ENCODE results near the gene C14orf93. TPM values are rescaled to one million over a fixed set of nuclear protein-coding genes. Genes with fewer than 3 reads are reported as not detected.

C14orf93 gene
- total RNA-seq, 6 experiments from 2014 or later: 1.7 to 4.0 (median 3.2) TPM

- no peaks in the 10 kb centered on the region for H3K27me3 ChIP-seq
- peak in 1 of 4 donors; percentile 42 for ATAC-seq
- TF ChIP-seq POLR2A (IDR thresholded peaks at IDR 0.05): no peak
- intact Hi-C loops (cut with DNase I): no loop called here
- no peak overlapping the region for H3K4me3 ChIP-seq
- DNase-seq: no peak
- no peaks in the 10 kb centered on the region for H3K36me3 ChIP-seq
- no peaks in the 10 kb centered on the region for H3K9me3 ChIP-seq
- no peaks in the 10 kb centered on the region for H3K4me1 ChIP-seq
- WGBS (ENCODE audit: insufficient coverage, low coverage, low lambda C conversion rate, missing lambda C conversion rate): 70% methylated on average over 7 of the region's 13 CpGs
- no peak overlapping the region for H3K27ac ChIP-seq
These were observed 35.7 kb upstream of the C14orf93 start for GRCh38 chr14:23045419-23046357.

DNA sequence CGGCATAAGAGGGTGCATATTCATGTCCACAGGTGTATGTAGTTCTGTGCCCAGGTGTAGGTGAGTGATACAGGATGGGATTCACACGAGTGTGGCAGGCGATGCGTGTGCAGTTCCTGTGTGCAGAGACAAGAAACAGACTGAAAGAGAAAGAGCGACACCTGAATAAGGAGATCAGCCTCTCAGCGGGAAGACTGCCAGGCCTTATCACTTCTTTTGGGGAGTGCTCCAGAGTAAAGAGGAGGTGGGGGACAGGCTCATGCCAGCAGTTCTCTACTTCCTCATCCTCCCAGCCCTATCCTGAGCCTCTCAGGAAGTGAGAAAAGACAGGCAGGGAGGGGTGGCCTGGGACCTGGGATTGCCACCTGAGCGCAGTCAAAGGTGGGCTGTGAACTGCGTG, 34.9 kb upstream of the C14orf93 start:
- no peaks in the 10 kb centered on the region for H3K36me3 ChIP-seq
- H3K4me3 ChIP-seq: no peak overlapping the region
- no peak overlapping the region for H3K27ac ChIP-seq
- DNase-seq: no peak
- no peaks in the 10 kb centered on the region for H3K4me1 ChIP-seq
- H3K27me3 ChIP-seq: no peaks in the 10 kb centered on the region
- WGBS (ENCODE audit: insufficient coverage, low coverage, low lambda C conversion rate, missing lambda C conversion rate): 75% methylated on average over 6 of the region's 8 CpGs
- intact Hi-C loops (cut with DNase I): no loop called here
- TF ChIP-seq, protein P1, sequence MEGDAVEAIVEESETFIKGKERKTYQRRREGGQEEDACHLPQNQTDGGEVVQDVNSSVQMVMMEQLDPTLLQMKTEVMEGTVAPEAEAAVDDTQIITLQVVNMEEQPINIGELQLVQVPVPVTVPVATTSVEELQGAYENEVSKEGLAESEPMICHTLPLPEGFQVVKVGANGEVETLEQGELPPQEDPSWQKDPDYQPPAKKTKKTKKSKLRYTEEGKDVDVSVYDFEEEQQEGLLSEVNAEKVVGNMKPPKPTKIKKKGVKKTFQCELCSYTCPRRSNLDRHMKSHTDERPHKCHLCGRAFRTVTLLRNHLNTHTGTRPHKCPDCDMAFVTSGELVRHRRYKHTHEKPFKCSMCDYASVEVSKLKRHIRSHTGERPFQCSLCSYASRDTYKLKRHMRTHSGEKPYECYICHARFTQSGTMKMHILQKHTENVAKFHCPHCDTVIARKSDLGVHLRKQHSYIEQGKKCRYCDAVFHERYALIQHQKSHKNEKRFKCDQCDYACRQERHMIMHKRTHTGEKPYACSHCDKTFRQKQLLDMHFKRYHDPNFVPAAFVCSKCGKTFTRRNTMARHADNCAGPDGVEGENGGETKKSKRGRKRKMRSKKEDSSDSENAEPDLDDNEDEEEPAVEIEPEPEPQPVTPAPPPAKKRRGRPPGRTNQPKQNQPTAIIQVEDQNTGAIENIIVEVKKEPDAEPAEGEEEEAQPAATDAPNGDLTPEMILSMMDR (IDR thresholded peaks at IDR 0.05): no peak
- TF ChIP-seq POLR2A (IDR thresholded peaks at IDR 0.05): no peak
- no peak for ATAC-seq
- H3K9me3 ChIP-seq: no peaks in the 10 kb centered on the region

- Histone ChIP-seq H3K4me1 (no peaks in the 10 kb centered on the region), H3K27me3 (no peaks in the 10 kb centered on the region), H3K4me3 (no peak overlapping the region), H3K27ac (no peak overlapping the region), H3K9me3 (no peaks in the 10 kb centered on the region), H3K36me3 (no peaks in the 10 kb centered on the region)
- 93% methylated on average over 2 of the region's 3 CpGs for WGBS (ENCODE audit: insufficient coverage, low coverage, low lambda C conversion rate, missing lambda C conversion rate)
- TF ChIP-seq, protein P1 (IDR thresholded peaks at IDR 0.05): no peak
- TF ChIP-seq POLR2A (IDR thresholded peaks at IDR 0.05): no peak
- ATAC-seq: no peak
- DNase-seq: no peak
- intact Hi-C loops (cut with DNase I): no loop called here
These were observed 33.8 kb upstream of the C14orf93 start for GRCh38 chr14:23043754-23044153.

DNA sequence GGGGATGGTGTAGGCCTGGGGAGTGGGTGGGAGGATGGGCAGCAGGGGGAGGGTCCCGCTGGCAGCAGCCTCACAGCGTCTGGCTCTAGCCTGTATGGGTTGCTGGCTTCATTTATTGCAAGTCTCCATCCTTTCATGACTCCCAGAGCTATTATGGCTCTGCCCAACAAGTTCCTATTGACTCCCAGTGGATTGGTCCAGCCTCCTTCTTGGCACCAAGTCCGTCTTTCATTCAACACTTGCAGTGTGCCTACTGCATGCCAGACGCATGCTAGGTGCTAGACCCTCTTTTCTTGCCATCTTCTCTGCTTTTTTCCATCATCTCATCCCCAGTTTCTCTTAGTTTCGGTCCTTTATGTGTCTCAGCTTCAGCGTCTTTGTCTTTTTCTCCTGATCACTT, 33.2 kb upstream of the C14orf93 start:
- Histone ChIP-seq H3K27me3 (no peaks in the 10 kb centered on the region), H3K36me3 (no peaks in the 10 kb centered on the region), H3K4me1 (no peaks in the 10 kb centered on the region), H3K27ac (no peak overlapping the region), H3K9me3 (no peaks in the 10 kb centered on the region), H3K4me3 (no peak overlapping the region)
- TF ChIP-seq, protein P1 (IDR thresholded peaks at IDR 0.05): no peak
- no peak for TF ChIP-seq POLR2A (IDR thresholded peaks at IDR 0.05)
- intact Hi-C loops (cut with DNase I): no loop called here
- 68% methylated on average over 4 of the region's 6 CpGs for WGBS (ENCODE audit: insufficient coverage, low coverage, low lambda C conversion rate, missing lambda C conversion rate)
- no peak for DNase-seq
- no peak for ATAC-seq

DNA sequence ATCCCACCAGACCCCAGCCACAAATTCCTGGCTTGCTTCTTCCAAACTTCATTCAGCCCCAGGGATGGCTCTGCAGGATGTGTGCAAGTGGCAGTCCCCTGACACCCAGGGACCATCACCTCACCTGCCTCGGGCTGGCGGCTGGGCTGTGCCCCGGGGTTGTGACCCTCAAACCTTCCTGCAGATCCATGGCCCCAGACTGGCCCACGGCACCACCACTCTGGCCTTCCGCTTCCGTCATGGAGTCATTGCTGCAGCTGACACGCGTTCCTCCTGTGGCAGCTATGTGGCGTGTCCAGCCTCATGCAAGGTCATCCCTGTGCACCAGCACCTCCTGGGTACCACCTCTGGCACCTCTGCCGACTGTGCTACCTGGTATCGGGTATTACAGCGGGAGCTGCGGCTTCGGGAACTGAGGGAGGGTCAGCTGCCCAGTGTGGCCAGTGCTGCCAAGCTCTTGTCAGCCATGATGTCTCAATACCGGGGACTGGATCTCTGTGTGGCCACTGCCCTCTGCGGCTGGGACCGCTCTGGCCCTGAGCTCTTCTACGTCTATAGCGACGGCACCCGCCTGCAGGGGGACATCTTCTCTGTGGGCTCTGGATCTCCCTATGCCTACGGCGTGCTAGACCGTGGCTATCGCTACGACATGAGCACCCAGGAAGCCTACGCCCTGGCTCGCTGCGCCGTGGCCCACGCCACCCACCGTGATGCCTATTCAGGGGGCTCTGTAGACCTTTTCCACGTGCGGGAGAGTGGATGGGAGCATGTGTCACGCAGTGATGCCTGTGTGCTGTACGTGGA, 32.4 kb upstream of the C14orf93 start, which contains the start of gene PSMB11:
PSMB11 (plus strand) TSS at position 51 of the 804 bp plus-strand sequence; CDS start at position 65, 14 bp downstream.
- TF ChIP-seq, protein P1 (IDR thresholded peaks at IDR 0.05): no peak
- no peak for TF ChIP-seq POLR2A (IDR thresholded peaks at IDR 0.05)
- no peak for DNase-seq
- intact Hi-C loops (cut with DNase I): no loop called here

More for the DNA sequence above, 32.4 kb upstream of the C14orf93 start, which contains the start of gene PSMB11:
- Histone ChIP-seq H3K36me3 (no peaks in the 10 kb centered on the region), H3K27ac (no peak within 1 kb of the TSS), H3K4me3 (no peak within 1 kb of the TSS), H3K27me3 (no peaks in the 10 kb centered on the region), H3K9me3 (no peaks in the 10 kb centered on the region), H3K4me1 (no peaks in the 10 kb centered on the region)
- ATAC-seq: no peak
- 96% methylated on average over 5 of the region's 36 CpGs for WGBS (ENCODE audit: insufficient coverage, low coverage, low lambda C conversion rate, missing lambda C conversion rate)

All from right lobe of liver (tissue), 6 donors.